Skeletal muscle cell (primary cell): Measurements from ENCODE around the gene IL21R.

Experiments
- DNase-seq: peaks from one replicate; pipeline ENCODE4 v3.0.0-alpha.2; 2010; ENCODE audit warnings: low read depth
- H3K4me3 ChIP-seq: 2 replicates; pipeline ENCODE4 v1.5.1; 2011; ENCODE audit warnings: low read depth, mild to moderate bottlenecking, control low read depth, low read length, moderate library complexity

The IL21R gene

DNA sequence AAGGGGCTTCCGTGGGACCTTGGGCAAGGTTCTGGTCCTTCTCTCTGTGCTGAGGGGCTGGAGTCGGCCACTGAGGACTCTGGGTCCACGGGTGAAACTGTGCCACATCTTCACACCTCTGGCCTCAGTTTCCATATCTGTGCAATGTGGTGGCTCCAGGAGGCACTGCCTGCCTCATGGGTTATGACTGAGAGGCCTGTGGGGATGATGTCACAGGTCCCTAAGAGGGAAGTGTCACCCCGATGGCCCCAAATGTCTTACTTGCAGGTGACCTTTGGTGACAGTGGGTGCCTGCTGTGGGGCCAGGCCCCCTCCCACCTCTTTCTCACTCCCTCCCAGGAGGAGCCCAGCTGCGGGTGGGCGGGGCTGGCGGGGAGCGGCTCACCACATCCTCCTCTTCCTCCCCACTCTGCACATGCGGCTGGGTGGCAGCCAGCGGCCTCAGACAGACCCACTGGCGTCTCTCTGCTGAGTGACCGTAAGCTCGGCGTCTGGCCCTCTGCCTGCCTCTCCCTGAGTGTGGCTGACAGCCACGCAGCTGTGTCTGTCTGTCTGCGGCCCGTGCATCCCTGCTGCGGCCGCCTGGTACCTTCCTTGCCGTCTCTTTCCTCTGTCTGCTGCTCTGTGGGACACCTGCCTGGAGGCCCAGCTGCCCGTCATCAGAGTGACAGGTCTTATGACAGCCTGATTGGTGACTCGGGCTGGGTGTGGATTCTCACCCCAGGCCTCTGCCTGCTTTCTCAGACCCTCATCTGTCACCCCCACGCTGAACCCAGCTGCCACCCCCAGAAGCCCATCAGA, at the start of gene IL21R:
IL21R (plus strand) TSS at position 407 of the 801 bp plus-strand sequence. CDS start 27,898 bp downstream, outside the sequence.
- peak; percentile 62 for DNase-seq
- no peak within 1 kb of the TSS for H3K4me3 ChIP-seq

DNA sequence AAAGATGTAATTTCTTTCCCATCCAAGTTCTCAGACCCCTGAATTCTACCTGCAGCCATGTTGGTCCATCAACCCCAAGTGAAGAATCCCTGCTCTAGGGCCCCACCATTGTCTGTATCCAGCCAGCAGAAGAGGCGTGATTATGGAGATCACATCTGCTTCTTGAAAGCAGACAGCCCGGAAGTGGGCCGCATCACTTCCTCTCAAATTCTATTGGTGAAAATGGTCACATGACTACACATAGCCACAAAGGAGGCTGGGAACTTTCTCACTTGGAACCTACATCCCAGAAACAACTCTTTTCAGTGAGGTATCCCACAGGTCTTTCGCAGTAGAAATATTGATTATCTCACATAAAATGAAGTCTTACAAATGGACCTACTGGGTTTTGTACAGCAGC, 48.1 kb upstream of the IL21R start:
- no peak for DNase-seq
- H3K4me3 ChIP-seq: no peak overlapping the region

- no peak overlapping the region for H3K4me3 ChIP-seq
- no peak for DNase-seq
Observed at GRCh38 chr16:27355610-27356009, 46.4 kb upstream of the IL21R start.

- no peak for DNase-seq
- no peak overlapping the region for H3K4me3 ChIP-seq
Observed at GRCh38 chr16:27356794-27357193, 45.2 kb upstream of the IL21R start.

GRCh38 chr16:27359051-27359450, 42.9 kb upstream of the IL21R start:
- no peak overlapping the region for H3K4me3 ChIP-seq
- no peak for DNase-seq

DNA sequence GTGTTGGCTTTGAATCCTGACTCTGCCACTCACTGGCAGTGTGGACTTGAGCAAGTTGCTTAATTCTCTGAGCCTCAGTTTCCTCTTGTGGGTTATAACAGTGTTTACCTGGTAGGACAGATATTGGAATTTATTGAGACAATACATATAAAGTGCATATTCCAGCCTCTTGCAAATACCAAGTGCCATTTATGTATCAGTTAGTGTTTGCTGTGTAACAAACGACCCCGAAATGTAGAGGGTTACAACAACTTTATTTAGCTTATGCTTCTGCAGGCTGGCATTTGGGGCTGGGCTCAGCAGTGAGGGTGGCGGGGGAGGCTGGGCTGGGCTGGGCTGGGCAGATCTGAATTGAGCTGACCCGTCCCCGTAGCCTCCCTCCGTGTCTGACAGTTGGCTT, 42.4 kb upstream of the IL21R start:
- no peak for DNase-seq
- no peak overlapping the region for H3K4me3 ChIP-seq

GRCh38 chr16:27361987-27362386, 40.0 kb upstream of the IL21R start:
- no peak for DNase-seq
- no peak overlapping the region for H3K4me3 ChIP-seq

GRCh38 chr16:27362570-27363245, 39.3 kb upstream of the IL21R start:
- DNase-seq: no peak
- H3K4me3 ChIP-seq: no peak overlapping the region

DNA sequence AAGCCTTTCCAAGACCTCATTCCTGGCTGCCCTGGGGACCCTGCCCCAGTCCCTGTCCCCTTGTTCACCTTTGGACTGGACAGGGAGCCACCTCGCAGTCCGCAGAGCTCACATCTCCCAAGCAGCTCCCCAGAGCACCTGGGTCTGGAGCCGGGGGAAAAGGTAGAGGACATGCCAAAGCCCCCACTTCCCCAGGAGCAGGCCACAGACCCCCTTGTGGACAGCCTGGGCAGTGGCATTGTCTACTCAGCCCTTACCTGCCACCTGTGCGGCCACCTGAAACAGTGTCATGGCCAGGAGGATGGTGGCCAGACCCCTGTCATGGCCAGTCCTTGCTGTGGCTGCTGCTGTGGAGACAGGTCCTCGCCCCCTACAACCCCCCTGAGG, 38.7 kb upstream of the IL21R start:
- no peak overlapping the region for H3K4me3 ChIP-seq
- no peak for DNase-seq

DNA sequence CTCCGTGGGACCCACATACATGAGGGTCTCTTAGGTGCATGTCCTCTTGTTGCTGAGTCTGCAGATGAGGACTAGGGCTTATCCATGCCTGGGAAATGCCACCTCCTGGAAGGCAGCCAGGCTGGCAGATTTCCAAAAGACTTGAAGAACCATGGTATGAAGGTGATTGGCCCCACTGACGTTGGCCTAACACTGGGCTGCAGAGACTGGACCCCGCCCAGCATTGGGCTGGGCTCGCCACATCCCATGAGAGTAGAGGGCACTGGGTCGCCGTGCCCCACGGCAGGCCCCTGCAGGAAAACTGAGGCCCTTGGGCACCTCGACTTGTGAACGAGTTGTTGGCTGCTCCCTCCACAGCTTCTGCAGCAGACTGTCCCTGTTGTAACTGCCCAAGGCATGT, 38.2 kb upstream of the IL21R start:
- no peak overlapping the region for H3K4me3 ChIP-seq
- DNase-seq: no peak

DNA sequence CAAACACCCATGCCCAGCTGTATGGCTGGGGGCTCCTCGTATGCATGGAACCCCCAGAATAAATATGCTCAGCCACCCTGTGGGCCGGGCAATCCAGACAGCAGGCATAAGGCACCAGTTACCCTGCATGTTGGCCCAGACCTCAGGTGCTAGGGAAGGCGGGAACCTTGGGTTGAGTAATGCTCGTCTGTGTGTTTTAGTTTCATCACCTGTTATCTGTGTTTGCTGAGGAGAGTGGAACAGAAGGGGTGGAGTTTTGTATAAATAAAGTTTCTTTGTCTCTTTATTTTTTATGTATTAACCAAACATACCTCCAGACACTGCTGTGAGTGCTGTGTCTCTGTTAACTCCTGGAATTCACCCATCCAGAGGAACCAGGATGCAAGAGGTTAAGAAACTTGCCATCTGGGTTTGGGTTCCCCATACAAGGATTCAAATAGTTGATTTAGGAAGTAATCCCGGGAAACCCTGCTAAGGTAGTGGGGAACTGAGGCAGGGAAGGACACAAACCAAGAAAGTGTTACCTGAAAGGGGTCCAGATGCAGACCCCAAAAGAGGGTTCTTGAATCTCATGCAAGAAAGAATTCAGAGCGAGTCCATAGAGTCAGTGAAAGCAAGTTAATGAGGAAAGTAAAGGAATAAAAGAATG, 37.4 kb upstream of the IL21R start:
- H3K4me3 ChIP-seq: no peak overlapping the region
- DNase-seq: no peak

DNA sequence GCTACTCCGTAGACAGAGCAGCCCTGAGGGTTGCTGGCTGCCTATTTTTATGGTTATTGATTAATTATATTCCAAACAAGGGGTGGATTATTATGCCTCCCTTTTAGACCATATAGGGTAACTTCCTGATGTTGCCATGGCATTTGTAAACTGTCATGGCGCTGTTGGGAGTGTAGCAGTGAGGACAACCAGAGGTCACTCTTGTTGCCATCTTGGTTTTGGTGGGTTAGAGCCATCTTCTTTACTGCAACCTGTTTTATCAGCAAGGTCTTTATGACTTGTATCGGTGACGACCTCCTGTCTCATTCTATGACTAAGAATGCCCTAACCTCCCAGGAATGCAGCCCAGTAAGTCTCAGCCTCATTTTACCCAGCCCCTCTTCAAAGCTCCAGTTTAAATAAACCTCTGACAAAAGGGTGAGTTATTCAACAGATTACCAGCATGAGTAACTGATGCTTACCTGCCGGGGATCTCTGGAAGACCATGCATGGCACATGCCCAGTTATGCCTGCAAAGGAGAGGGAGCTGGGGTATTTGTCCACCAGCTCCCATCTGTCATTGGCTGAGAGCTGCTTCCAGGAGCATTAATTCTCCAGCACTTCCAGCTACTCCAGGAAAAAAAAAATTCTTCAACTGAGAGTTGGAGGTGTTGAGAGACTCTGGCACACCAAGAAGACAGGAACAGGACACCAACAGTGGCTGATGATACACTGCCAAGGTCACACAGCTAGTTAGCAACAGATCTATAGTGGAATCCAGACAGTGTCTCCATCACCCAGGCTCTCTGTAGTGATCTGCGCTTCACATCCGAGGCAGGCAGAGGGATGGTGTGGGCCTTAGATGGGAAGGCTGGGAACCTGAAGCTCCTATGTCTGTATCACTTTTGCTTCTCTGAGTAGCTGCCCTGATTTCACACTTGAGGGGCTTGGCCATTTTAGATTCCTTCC, 36.6 kb upstream of the IL21R start:
- DNase-seq: no peak

GRCh38 chr16:27366687-27367460, 35.1 kb upstream of the IL21R start:
- H3K4me3 ChIP-seq: no peak overlapping the region

More for the DNA sequence above, 36.6 kb upstream of the IL21R start:
- H3K4me3 ChIP-seq: no peak overlapping the region

GRCh38 chr16:27367461-27368357, 34.3 kb upstream of the IL21R start:
- no peak for DNase-seq
- H3K4me3 ChIP-seq: no peak overlapping the region

More at GRCh38 chr16:27366687-27367460, 35.1 kb upstream of the IL21R start:
- DNase-seq: no peak

DNA sequence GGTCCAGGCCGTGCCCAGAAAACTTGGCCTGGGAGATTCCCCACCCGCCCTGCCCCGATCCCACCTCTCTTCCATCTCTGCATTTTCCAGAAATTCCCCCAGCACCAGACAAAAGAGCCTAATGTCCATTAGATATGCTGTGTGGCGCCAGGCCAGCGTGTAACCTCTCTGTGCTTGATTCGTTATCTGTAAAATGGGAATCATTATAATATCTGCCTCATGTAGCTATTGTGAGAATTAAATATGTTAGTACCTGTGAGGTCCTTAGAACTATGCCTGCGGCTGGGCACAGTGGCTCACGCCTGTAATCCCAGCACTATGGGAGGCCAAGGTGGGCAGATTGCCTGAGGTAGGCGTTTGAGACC, 33.6 kb upstream of the IL21R start:
- H3K4me3 ChIP-seq: no peak overlapping the region
- no peak for DNase-seq

DNA sequence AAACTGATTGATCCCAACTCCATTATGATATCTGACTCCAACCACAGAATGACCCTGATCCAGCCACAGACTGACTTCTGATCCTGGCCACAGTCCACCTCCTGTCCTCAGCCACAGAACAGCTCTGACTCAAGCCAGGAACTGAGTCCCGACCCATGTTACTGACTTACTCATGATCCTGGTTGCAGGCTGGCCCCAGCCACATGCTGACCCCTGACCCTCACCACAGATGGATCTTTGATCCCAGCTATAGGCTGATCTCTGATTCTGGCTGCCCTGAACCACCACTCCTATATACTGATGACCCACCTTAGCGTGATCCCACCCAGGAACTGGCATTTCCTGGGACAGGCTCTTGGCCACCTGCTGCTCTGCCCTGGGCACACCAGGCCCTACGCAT, 32.2 kb upstream of the IL21R start:
- H3K4me3 ChIP-seq: no peak overlapping the region
- DNase-seq: no peak

GRCh38 chr16:27370318-27370717, 31.7 kb upstream of the IL21R start:
- DNase-seq: no peak
- H3K4me3 ChIP-seq: no peak overlapping the region

DNA sequence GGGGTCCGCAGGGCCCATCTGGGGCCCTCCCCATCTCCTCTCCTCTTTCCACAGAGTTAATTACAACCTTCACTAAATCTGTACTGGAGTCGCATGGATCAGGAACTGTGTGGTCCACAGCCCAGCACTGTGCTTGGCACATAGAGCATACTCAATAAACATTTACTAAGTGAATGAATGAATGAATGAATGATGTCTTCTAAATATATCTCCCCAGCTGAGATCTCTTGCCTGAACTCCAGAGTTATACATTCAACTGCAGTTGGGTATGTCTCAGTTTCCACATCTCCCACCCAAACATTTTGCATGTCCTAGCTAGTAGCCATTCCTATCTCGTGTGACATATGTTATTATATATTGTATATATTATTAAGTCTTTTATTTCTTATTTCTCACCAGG, 28.7 kb upstream of the IL21R start:
- no peak for DNase-seq
- H3K4me3 ChIP-seq: no peak overlapping the region
